Left lung (tissue), 10 donors: ENCODE results near the gene B3GALT6. TPM values are rescaled to one million over a fixed set of nuclear protein-coding genes. Genes with fewer than 3 reads are reported as not detected.

Source experiments
- ATAC-seq: fragments of 200-7000 bp; cut with Tn5 transposase; one replicate; pipeline ENCODE4 v1.9.1; 2020; ENCODE audit warnings: moderate library complexity
- DNase-seq, 4 donors: peaks; one replicate each; pipeline ENCODE4 v3.0.0-alpha.2; 2013 to 2020
- H3K27ac ChIP-seq, 2 donors: fragments of 200-600 bp; sonication (generic) in 1 of 2; one replicate each; pipeline versions ENCODE4 v1.5.0 to v1.8.0; 2020 to 2021
- H3K27me3 ChIP-seq, 2 donors: fragments of 200-600 bp; sonication (generic) in 1 of 2; one replicate each; pipeline versions ENCODE4 v1.5.0 to v1.8.0; 2020 to 2021
- H3K36me3 ChIP-seq, 2 donors: fragments of 200-600 bp; sonication (generic) in 1 of 2; one replicate each; pipeline versions ENCODE4 v1.5.0 to v1.8.0; 2020 to 2021
- H3K4me1 ChIP-seq, 2 donors: fragments of 200-600 bp; one replicate each; pipeline ENCODE4 v1.8.0; 2021
- H3K4me3 ChIP-seq, 2 donors: fragments of 200-600 bp; sonication (generic) in 1 of 2; one replicate each; pipeline versions ENCODE4 v1.5.0 to v1.8.0; 2020 to 2021; ENCODE audit warnings: mild to moderate bottlenecking in 1 of 2
- H3K9me3 ChIP-seq, 2 donors: fragments of 200-600 bp; sonication (generic) in 1 of 2; one replicate each; pipeline versions ENCODE4 v1.5.0 to v1.8.0; 2020 to 2021
- intact Hi-C, 2 donors: fragments of 100-400 bp; cut with DNase I; formaldehyde crosslinking; loops; one replicate each; pipeline versions ENCODE4 v1.11.2 to v1.14.2; 2022
- polyA plus RNA-seq, 6 donors: library from polyadenylated mRNA; unstranded; fragments of 120-200 nt; gene quantifications; one replicate each; pipeline ENCODE4 v1.2.1, GENCODE V29; 2013; ENCODE audit not compliant: insufficient read length in 6 of 6
- total RNA-seq, 2 donors: library from RNA; stranded (reverse); fragmentation: NEBNext Ultra II Directional; extraction: Animal tissue kit (Norgen Biotek cat#: 25700); gene quantifications; one replicate each; pipeline ENCODE4 v1.2.1, GENCODE V29; 2021
- TF ChIP-seq, protein P1 (sequence below), 2 donors: fragments of 200-600 bp; sonication (generic) in 1 of 2; IDR thresholded peaks; one replicate each; pipeline versions ENCODE4 v1.5.0 to v1.8.0; 2021; ENCODE audit warnings: antibody characterized with exemption in 2 of 2
- donor health status: DM: no; HTN: yes; CAD: no.
- donor health status: DM: no; HTN: no; CAD: no.

B3GALT6 gene
- total and polyA plus RNA-seq, 8 donors: 12.6 to 25.2 (median 17.8) TPM

DNA sequence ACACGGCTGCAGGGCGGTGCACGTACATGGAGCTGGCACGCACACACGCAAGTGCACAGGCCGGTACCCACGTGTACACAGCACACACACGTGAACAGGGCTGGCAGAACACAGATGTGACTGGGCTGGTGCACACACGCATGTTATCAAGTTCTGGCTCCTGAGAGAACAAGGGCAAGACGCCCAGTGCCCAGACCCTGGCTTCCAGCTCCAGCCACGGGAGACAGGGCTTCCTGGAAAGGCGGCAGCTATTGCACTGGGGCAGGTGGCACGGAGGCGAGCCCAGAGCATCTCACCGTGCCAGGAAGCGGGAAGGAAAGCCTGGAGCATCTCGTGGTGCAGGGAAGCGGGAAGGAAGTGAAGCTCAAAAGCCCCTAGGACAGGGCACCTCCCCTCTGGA, 6.1 kb upstream of the B3GALT6 start:
- Histone ChIP-seq H3K4me3 (no peak overlapping the region), H3K27ac (no peak overlapping the region), H3K4me1 (peaks cover 0 to 24% of the 10 kb centered on the region in 2 donors), H3K36me3 (peaks cover 0 to 86% of the 10 kb centered on the region in 2 donors), H3K9me3 (no peaks in the 10 kb centered on the region), H3K27me3 (no peaks in the 10 kb centered on the region)
- no peak for ATAC-seq
- TF ChIP-seq, protein P1, sequence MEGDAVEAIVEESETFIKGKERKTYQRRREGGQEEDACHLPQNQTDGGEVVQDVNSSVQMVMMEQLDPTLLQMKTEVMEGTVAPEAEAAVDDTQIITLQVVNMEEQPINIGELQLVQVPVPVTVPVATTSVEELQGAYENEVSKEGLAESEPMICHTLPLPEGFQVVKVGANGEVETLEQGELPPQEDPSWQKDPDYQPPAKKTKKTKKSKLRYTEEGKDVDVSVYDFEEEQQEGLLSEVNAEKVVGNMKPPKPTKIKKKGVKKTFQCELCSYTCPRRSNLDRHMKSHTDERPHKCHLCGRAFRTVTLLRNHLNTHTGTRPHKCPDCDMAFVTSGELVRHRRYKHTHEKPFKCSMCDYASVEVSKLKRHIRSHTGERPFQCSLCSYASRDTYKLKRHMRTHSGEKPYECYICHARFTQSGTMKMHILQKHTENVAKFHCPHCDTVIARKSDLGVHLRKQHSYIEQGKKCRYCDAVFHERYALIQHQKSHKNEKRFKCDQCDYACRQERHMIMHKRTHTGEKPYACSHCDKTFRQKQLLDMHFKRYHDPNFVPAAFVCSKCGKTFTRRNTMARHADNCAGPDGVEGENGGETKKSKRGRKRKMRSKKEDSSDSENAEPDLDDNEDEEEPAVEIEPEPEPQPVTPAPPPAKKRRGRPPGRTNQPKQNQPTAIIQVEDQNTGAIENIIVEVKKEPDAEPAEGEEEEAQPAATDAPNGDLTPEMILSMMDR (IDR thresholded peaks at IDR 0.05): no peak
- no peak for DNase-seq
- intact Hi-C loops: no loop called here

DNA sequence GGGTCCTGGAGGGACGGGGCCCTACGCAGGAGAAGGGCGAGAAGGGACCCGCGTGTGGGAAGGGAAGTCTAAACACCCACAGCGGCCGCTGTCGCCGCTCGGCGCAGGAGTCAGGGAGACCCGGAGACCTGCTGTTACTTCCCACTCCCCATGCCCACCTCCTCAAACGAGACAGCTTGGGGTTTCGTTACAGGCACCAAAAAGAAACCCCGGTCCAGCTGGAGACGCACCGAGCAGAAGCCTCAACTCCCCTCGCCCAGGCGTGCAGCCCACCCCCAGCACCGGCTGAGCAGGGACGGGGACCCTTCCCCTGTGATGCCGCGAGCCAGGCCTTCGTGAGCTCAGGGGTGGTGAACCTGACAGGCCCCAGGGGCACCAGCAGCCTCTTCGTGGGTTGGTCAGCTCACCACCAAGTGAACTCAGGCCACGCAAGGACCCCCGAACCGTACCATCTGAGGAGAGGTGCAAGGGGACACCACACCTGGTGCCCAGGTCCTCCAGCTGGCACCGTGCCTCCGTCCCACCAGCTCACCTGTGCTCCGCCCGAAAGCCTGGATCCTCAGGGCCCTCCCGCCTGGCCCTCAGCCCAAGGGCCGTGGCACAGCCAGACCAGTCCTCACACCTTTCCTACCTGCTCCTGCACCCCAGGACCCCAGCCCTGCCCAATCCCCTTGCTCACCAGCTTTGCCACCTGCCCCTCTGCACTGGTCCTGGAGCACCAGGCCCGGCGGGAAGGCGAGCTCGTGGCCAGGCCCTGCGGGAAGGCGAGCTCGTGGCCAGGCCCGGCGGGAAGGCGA, 5.3 kb upstream of the B3GALT6 start:
- Histone ChIP-seq H3K27ac (no peak overlapping the region), H3K9me3 (no peaks in the 10 kb centered on the region), H3K4me3 (no peak overlapping the region), H3K4me1 (peaks cover 0 to 26% of the 10 kb centered on the region in 2 donors), H3K27me3 (no peaks in the 10 kb centered on the region), H3K36me3 (peaks cover 0 to 78% of the 10 kb centered on the region in 2 donors)
- TF ChIP-seq, protein P1 (IDR thresholded peaks at IDR 0.05): no peak
- intact Hi-C loops: no loop called here
- no peak for ATAC-seq
- no peak for DNase-seq

- intact Hi-C loops: no loop called here
- TF ChIP-seq, protein P1 (IDR thresholded peaks at IDR 0.05): no peak
- H3K27me3 ChIP-seq: no peaks in the 10 kb centered on the region
- no peak overlapping the region for H3K27ac ChIP-seq
- peaks cover 0 to 27% of the 10 kb centered on the region in 2 donors for H3K4me1 ChIP-seq
- no peak overlapping the region for H3K4me3 ChIP-seq
- no peaks in the 10 kb centered on the region for H3K9me3 ChIP-seq
- DNase-seq (no peak), ATAC-seq (no peak)
- H3K36me3 ChIP-seq: peaks cover 0 to 72% of the 10 kb centered on the region in 2 donors
These were observed 4.7 kb upstream of the B3GALT6 start for GRCh38 chr1:1227386-1227785.

DNA sequence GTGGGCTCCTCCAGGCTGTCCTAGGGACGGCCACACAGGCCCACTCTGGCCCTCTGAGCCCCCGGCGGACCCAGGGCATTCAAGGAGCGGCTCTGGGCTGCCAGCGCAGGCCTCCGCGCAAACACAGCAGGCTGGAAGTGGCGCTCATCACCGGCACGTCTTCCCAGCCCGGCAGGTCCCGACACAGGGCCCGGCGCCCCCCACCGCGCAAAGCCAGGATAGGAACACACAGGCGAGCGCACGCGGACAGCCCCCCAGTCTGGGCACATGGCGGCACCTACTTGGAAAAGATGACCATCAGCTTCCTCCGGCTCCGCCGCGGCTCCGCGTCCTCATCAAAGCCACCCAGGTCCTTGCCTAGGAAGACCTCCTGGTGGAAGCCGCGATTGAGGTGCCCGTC, 3.9 kb upstream of the B3GALT6 start:
- ATAC-seq (no peak), DNase-seq (no peak)
- H3K4me3 ChIP-seq: no peak overlapping the region
- H3K27ac ChIP-seq: no peak overlapping the region
- peaks cover 5 to 35% of the 10 kb centered on the region in 2 donors for H3K4me1 ChIP-seq
- no peaks in the 10 kb centered on the region for H3K27me3 ChIP-seq
- no peaks in the 10 kb centered on the region for H3K9me3 ChIP-seq
- TF ChIP-seq, protein P1 (IDR thresholded peaks at IDR 0.05): no peak
- peaks cover 0 to 64% of the 10 kb centered on the region in 2 donors for H3K36me3 ChIP-seq
- intact Hi-C loops: no loop called here

GRCh38 chr1:1228596-1229321, 3.3 kb upstream of the B3GALT6 start:
- no peak for DNase-seq
- Histone ChIP-seq H3K9me3 (no peaks in the 10 kb centered on the region), H3K4me1 (peaks cover 5 to 40% of the 10 kb centered on the region in 2 donors), H3K27ac (no peak overlapping the region), H3K4me3 (no peak overlapping the region), H3K36me3 (peaks cover 0 to 58% of the 10 kb centered on the region in 2 donors), H3K27me3 (no peaks in the 10 kb centered on the region)
- TF ChIP-seq, protein P1 (IDR thresholded peaks at IDR 0.05): no peak
- ATAC-seq: no peak
- intact Hi-C loops: no loop called here
